ENCODE measurements around the gene FOCAD. TPM values are rescaled to one million over a fixed set of nuclear protein-coding genes. Genes with fewer than 3 reads are reported as not detected.

FOCAD gene
- total and polyA plus RNA-seq, 2 donors (not counting 1 experiment from before 2014, with no cell fraction given) = 40.3 to 145 TPM

- Histone ChIP-seq H3K4me1 (ENCODE audit: control insufficient read depth, extremely low read depth, insufficient read depth, low read length) (peaks cover 2% of the 10 kb centered on the region), H3K79me2 (ENCODE audit: control insufficient read depth, insufficient read depth, low read length) (no peaks in the 10 kb centered on the region), H3K9me3 (ENCODE audit: control insufficient read depth, insufficient read depth, low read depth, low read length) (no peaks in the 10 kb centered on the region), H3K36me3 (ENCODE audit: control insufficient read depth, insufficient read depth, low read length) (no peaks in the 10 kb centered on the region), H2AFZ (ENCODE audit: low read length) (no peak overlapping the region), H3K4me2 (ENCODE audit: extremely low read depth, insufficient read depth, low read length) (no peak overlapping the region), H3K9ac (ENCODE audit: insufficient read depth, low read length) (no peak overlapping the region), H4K20me1 (ENCODE audit: control insufficient read depth, extremely low read depth, insufficient read depth, low read length) (no peaks in the 10 kb centered on the region), H3K27ac (ENCODE audit: insufficient read depth, low read length) (no peak overlapping the region), H3K27me3 (ENCODE audit: control insufficient read depth, insufficient read depth, low read length) (no peaks in the 10 kb centered on the region), H3K4me3 (replicated peaks in 1 of 4; ENCODE audit: control extremely low read depth in 1 of 4, insufficient read depth in 1 of 4, low read depth in 3 of 4, low read length in 4 of 4) (no peak overlapping the region)
- TF ChIP-seq CTCF (conservative IDR thresholded peaks at IDR 0.05 in 1 of 2, IDR thresholded peaks at IDR 0.05 in 1 of 2; ENCODE audit: low read depth in 1 of 2, low read length in 2 of 2) = no peak
- no peak for TF ChIP-seq EZH2 (IDR thresholded peaks at IDR 0.05; ENCODE audit: low read length, missing control alignments)
- DNase-seq (ENCODE audit: low read depth in 2 of 2) = no peak
Observed at GRCh38 chr9:20940447-20941173, 256.6 kb downstream of the FOCAD start.

GRCh38 chr9:20941174-20941690, 257.2 kb downstream of the FOCAD start:
- Histone ChIP-seq H3K9me3 (ENCODE audit: control insufficient read depth, insufficient read depth, low read depth, low read length) (no peaks in the 10 kb centered on the region), H3K36me3 (ENCODE audit: control insufficient read depth, insufficient read depth, low read length) (no peaks in the 10 kb centered on the region), H3K79me2 (ENCODE audit: control insufficient read depth, insufficient read depth, low read length) (no peaks in the 10 kb centered on the region), H2AFZ (ENCODE audit: low read length) (no peak overlapping the region), H3K27ac (ENCODE audit: insufficient read depth, low read length) (no peak overlapping the region), H3K4me3 (replicated peaks in 1 of 4; ENCODE audit: control extremely low read depth in 1 of 4, insufficient read depth in 1 of 4, low read depth in 3 of 4, low read length in 4 of 4) (no peak overlapping the region), H3K4me1 (ENCODE audit: control insufficient read depth, extremely low read depth, insufficient read depth, low read length) (peaks cover 2% of the 10 kb centered on the region), H3K9ac (ENCODE audit: insufficient read depth, low read length) (no peak overlapping the region), H3K27me3 (ENCODE audit: control insufficient read depth, insufficient read depth, low read length) (no peaks in the 10 kb centered on the region), H3K4me2 (ENCODE audit: extremely low read depth, insufficient read depth, low read length) (no peak overlapping the region), H4K20me1 (ENCODE audit: control insufficient read depth, extremely low read depth, insufficient read depth, low read length) (no peaks in the 10 kb centered on the region)
- peak; percentile 55 to 74 for DNase-seq (ENCODE audit: low read depth in 2 of 2)
- TF ChIP-seq CTCF (conservative IDR thresholded peaks at IDR 0.05 in 1 of 2, IDR thresholded peaks at IDR 0.05 in 1 of 2; ENCODE audit: low read depth in 1 of 2, low read length in 2 of 2) = peak; percentile 81 to 84
- TF ChIP-seq EZH2 (IDR thresholded peaks at IDR 0.05; ENCODE audit: low read length, missing control alignments) = no peak

- H3K4me1 ChIP-seq (ENCODE audit: control insufficient read depth, extremely low read depth, insufficient read depth, low read length) = peaks cover 2% of the 10 kb centered on the region
- no peaks in the 10 kb centered on the region for H3K79me2 ChIP-seq (ENCODE audit: control insufficient read depth, insufficient read depth, low read length)
- no peaks in the 10 kb centered on the region for H3K9me3 ChIP-seq (ENCODE audit: control insufficient read depth, insufficient read depth, low read depth, low read length)
- H3K4me3 ChIP-seq (replicated peaks in 1 of 4; ENCODE audit: control extremely low read depth in 1 of 4, insufficient read depth in 1 of 4, low read depth in 3 of 4, low read length in 4 of 4) = no peak overlapping the region
- DNase-seq (ENCODE audit: low read depth in 2 of 2) = no peak
- no peaks in the 10 kb centered on the region for H3K36me3 ChIP-seq (ENCODE audit: control insufficient read depth, insufficient read depth, low read length)
- no peak overlapping the region for H3K4me2 ChIP-seq (ENCODE audit: extremely low read depth, insufficient read depth, low read length)
- H3K27me3 ChIP-seq (ENCODE audit: control insufficient read depth, insufficient read depth, low read length) = no peaks in the 10 kb centered on the region
- no peak overlapping the region for H3K27ac ChIP-seq (ENCODE audit: insufficient read depth, low read length)
- no peaks in the 10 kb centered on the region for H4K20me1 ChIP-seq (ENCODE audit: control insufficient read depth, extremely low read depth, insufficient read depth, low read length)
- no peak overlapping the region for H2AFZ ChIP-seq (ENCODE audit: low read length)
- no peak for TF ChIP-seq EZH2 (IDR thresholded peaks at IDR 0.05; ENCODE audit: low read length, missing control alignments)
- no peak for TF ChIP-seq CTCF (conservative IDR thresholded peaks at IDR 0.05 in 1 of 2, IDR thresholded peaks at IDR 0.05 in 1 of 2; ENCODE audit: low read depth in 1 of 2, low read length in 2 of 2)
- no peak overlapping the region for H3K9ac ChIP-seq (ENCODE audit: insufficient read depth, low read length)
Observed at GRCh38 chr9:20944507-20944906, 260.4 kb downstream of the FOCAD start.

Data from fibroblast of lung (primary cell).